Measurements from ENCODE around the gene MS4A15. TPM values are rescaled to one million over a fixed set of nuclear protein-coding genes. Genes with fewer than 3 reads are reported as not detected.

MS4A15 gene
- total RNA-seq, 4 donors from 2014 or later: not detected

DNA sequence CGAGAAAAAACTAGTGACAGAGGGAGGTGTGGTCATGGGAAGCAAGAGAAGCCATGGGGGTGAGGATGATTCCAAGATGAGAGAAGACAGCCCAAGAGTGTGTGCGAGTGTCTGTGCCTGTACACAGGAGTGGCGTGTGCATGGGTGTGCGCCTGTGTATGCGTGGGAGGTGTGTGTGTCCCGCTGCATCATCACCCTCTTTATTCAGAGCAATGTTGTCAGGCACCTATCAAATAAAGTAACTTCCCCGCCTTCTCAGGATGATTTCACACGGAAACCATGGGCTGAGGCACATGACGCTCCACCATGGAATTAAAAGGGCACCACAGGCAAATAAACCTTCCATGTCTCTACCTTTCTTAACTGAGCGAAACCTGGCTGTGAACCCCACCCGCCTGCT lies 53.0 kb downstream of the MS4A15 start:
- Histone ChIP-seq H3K9me3 (no peaks in the 10 kb centered on the region), H3K36me3 (no peaks in the 10 kb centered on the region), H3K4me3 (no peak overlapping the region), H3K27ac (no peak overlapping the region), H3K4me1 (no peaks in the 10 kb centered on the region), H3K27me3 (peaks cover 19% of the 10 kb centered on the region)
- ATAC-seq: no peak
- TF ChIP-seq POLR2A (IDR thresholded peaks at IDR 0.05) (no peak), EP300 (IDR thresholded peaks at IDR 0.05) (no peak)
- WGBS, 2 donors (ENCODE audit: low coverage in 1 of 2): 81 to 95% methylated on average over 4 to 8 of the region's 11 CpGs

DNA sequence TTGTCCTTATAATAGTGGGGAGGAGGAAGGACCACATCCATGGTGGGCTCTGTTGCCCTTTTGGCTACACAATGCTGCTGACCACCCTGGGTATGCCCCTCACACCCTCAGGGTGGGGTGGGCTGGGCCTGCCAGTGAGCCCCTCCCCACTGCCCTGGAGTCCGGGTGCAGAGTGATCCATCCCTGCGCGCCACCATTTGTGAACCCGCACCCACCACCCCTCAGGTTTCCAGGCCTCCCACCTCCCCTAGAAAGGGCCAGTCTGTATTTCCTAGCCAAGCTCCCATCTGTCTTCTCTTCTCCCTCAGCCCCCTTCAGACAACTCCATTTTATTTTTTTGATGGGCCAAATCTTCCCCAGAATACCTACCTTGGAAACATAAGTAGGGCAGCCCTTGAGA lies 53.5 kb downstream of the MS4A15 start:
- no peak overlapping the region for H3K27ac ChIP-seq
- H3K27me3 ChIP-seq: peaks cover 16% of the 10 kb centered on the region
- WGBS, 2 donors (ENCODE audit: low coverage in 1 of 2): 90% methylated on average over 3 of the region's 4 CpGs; no CpG with 5 or more reads in 1 of the 2 donors
- TF ChIP-seq, protein P1, sequence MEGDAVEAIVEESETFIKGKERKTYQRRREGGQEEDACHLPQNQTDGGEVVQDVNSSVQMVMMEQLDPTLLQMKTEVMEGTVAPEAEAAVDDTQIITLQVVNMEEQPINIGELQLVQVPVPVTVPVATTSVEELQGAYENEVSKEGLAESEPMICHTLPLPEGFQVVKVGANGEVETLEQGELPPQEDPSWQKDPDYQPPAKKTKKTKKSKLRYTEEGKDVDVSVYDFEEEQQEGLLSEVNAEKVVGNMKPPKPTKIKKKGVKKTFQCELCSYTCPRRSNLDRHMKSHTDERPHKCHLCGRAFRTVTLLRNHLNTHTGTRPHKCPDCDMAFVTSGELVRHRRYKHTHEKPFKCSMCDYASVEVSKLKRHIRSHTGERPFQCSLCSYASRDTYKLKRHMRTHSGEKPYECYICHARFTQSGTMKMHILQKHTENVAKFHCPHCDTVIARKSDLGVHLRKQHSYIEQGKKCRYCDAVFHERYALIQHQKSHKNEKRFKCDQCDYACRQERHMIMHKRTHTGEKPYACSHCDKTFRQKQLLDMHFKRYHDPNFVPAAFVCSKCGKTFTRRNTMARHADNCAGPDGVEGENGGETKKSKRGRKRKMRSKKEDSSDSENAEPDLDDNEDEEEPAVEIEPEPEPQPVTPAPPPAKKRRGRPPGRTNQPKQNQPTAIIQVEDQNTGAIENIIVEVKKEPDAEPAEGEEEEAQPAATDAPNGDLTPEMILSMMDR (IDR thresholded peaks at IDR 0.05): no peak
- TF ChIP-seq POLR2AphosphoS5 (IDR thresholded peaks at IDR 0.05) (no peak), POLR2A (IDR thresholded peaks at IDR 0.05) (no peak), EP300 (IDR thresholded peaks at IDR 0.05) (no peak)
- no peaks in the 10 kb centered on the region for H3K4me1 ChIP-seq
- H3K36me3 ChIP-seq: no peaks in the 10 kb centered on the region
- no peaks in the 10 kb centered on the region for H3K9me3 ChIP-seq
- ATAC-seq: no peak
- H3K4me3 ChIP-seq: no peak overlapping the region

DNA sequence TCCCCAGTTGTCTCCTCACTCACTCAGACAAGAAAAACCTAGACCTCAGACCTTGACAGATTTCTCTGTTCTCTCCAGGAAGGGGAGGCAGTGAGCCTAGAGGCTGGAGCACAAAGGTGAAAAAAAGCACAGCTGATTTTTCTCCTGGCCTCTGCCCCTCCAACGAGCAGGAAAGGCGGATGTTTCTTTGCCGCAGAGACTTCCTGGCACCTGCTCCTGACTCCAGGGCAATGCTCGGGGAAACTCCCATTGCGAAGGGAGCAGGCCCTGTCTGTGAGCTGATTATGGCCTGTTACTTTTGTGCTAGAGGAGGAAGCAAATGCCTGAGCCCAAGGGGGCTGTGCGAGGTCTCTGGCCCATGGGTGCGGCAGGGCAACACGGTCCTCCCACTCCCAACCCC lies 53.9 kb downstream of the MS4A15 start:
- Histone ChIP-seq H3K9me3 (no peaks in the 10 kb centered on the region), H3K4me1 (no peaks in the 10 kb centered on the region), H3K4me3 (no peak overlapping the region), H3K27ac (no peak overlapping the region), H3K36me3 (no peaks in the 10 kb centered on the region), H3K27me3 (peaks cover 16% of the 10 kb centered on the region)
- 40% methylated on average over 2 of the region's 8 CpGs; no CpG with 5 or more reads in 1 of the 2 donors for WGBS, 2 donors (ENCODE audit: low coverage in 1 of 2)
- no peak for ATAC-seq
- TF ChIP-seq, protein P1 (IDR thresholded peaks at IDR 0.05): no peak
- TF ChIP-seq POLR2AphosphoS5 (IDR thresholded peaks at IDR 0.05): no peak
- no peak for TF ChIP-seq POLR2A (IDR thresholded peaks at IDR 0.05)
- TF ChIP-seq EP300 (IDR thresholded peaks at IDR 0.05): no peak

DNA sequence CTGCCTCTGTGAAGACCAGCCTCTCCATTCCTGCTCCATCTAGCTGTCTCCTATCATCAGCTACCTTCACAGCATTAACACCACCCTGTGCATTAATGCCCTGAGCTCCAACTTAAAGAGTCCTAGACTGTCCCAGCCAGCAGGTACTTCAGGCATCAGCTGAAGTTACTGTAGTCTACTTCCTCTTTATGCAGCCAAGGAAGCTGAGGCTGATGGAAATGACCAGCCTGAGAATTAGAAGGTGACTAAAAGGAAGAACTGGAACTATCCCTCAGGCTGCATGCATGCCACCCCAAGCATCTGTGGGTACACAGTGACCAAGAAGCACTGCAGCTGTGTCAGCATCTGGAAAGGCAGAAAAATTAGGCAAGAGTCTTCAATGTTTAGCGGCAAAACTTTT lies 56.7 kb downstream of the MS4A15 start:
- H3K4me3 ChIP-seq: no peak overlapping the region
- H3K27ac ChIP-seq: no peak overlapping the region
- ATAC-seq: no peak
- H3K9me3 ChIP-seq: peaks cover 0 to 15% (median 0%) of the 10 kb centered on the region in 3 donors
- H3K27me3 ChIP-seq: peaks cover 16% of the 10 kb centered on the region
- H3K4me1 ChIP-seq: no peaks in the 10 kb centered on the region
- no peaks in the 10 kb centered on the region for H3K36me3 ChIP-seq
- WGBS, 2 donors (ENCODE audit: low coverage in 1 of 2): 89% methylated on average over 1 of the region's 1 CpG; no CpG with 5 or more reads in 1 of the 2 donors
- TF ChIP-seq POLR2AphosphoS5 (IDR thresholded peaks at IDR 0.05): no peak
- TF ChIP-seq, protein P1 (IDR thresholded peaks at IDR 0.05): no peak
- TF ChIP-seq EP300 (IDR thresholded peaks at IDR 0.05): no peak
- no peak for TF ChIP-seq POLR2A (IDR thresholded peaks at IDR 0.05)

DNA sequence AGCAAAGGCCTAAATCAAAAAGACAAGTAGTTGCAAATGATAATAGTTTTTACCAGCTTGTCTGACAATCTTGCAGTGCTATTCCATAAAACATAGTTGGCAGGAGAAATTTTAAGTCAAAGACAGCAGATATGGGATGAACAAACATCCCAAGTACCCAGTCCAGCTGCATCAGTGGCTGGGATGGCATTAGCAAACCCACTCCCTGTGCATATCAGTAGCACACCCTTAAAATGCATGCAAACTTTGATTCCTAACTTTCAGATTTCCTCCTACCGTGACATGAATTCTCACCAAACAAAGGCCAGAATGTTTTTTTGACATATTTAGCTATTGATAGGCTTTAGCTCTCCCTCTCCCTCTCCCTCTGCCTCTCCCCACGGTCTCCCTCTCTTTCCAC lies 57.4 kb downstream of the MS4A15 start:
- peaks cover 16% of the 10 kb centered on the region for H3K27me3 ChIP-seq
- no peak overlapping the region for H3K4me3 ChIP-seq
- H3K36me3 ChIP-seq: no peaks in the 10 kb centered on the region
- peaks cover 0 to 15% (median 0%) of the 10 kb centered on the region in 3 donors for H3K9me3 ChIP-seq
- no peak overlapping the region for H3K27ac ChIP-seq
- no peaks in the 10 kb centered on the region for H3K4me1 ChIP-seq
- TF ChIP-seq POLR2AphosphoS5 (IDR thresholded peaks at IDR 0.05) (no peak), POLR2A (IDR thresholded peaks at IDR 0.05) (no peak), EP300 (IDR thresholded peaks at IDR 0.05) (no peak)
- TF ChIP-seq, protein P1 (IDR thresholded peaks at IDR 0.05): no peak
- no peak for ATAC-seq
- 80 to 100% methylated on average over 2 of the region's 2 CpGs for whole genome bisulfite sequencing, 2 donors (ENCODE audit: low coverage in 1 of 2)

Measured in gastroesophageal sphincter (tissue), 4 donors.